T-cell (primary cell): ENCODE measurements around the gene RTP5. TPM values are rescaled to one million over a fixed set of nuclear protein-coding genes. Genes with fewer than 3 reads are reported as not detected.

ENCODE experiments used
- ATAC-seq, 4 experiments: fragments of 200-7000 bp in 3 of 4; fragments of 150-1000 bp in 1 of 4; cut with Tn5 transposase; replicated peaks in 1 of 4; 1 replicate in 3 of 4; 2 replicates in 1 of 4; pipeline ENCODE4 v1.10.0; 2021; ENCODE audit warnings: moderate library complexity in 3 of 4, mild to moderate bottlenecking in 2 of 4, moderate number of reproducible peaks in 1 of 4
- CTCF ChIA-PET, 2 donors: fragments of 300-600 bp; sonication (Branson Sonifier 250); formaldehyde crosslinking; loops; one replicate each; lab custom pipeline; 2022; ENCODE audit warnings: antibody characterized with exemption in 2 of 2; lab: Charles Lee
- POLR2A ChIA-PET, 2 donors: fragments of 300-600 bp; sonication (Branson Sonifier 250); formaldehyde crosslinking; loops; one replicate each; lab custom pipeline; 2022; ENCODE audit warnings: antibody characterized with exemption in 2 of 2; lab: Charles Lee
- DNase-seq, 35 experiments: peaks; one replicate each; pipeline versions ENCODE4 v3.0.0 to v3.0.0-alpha.2; 2013 to 2023
- H3K27ac ChIP-seq: one replicate; pipeline ENCODE4 v1.5.1; 2013; ENCODE audit warnings: low read length
- H3K27me3 ChIP-seq, 2 experiments: replicated peaks in 1 of 2; 1 replicate in 1 of 2; 2 replicates in 1 of 2; pipeline versions ENCODE4 v1.6.1 to v1.7.0; 2013; ENCODE audit warnings: low read length in 1 of 2, mixed read lengths in 1 of 2; ENCODE audit not compliant: control insufficient read depth in 2 of 2, insufficient read depth in 2 of 2; ENCODE audit errors: extremely low read depth in 1 of 2
- H3K36me3 ChIP-seq, 2 donors: 1 replicate in 1 of 2; 2 replicates in 1 of 2; pipeline versions ENCODE4 v1.6.1 to v1.7.0; 2013; ENCODE audit warnings: low read length in 1 of 2; ENCODE audit not compliant: control insufficient read depth in 2 of 2, insufficient read depth in 1 of 2; ENCODE audit errors: extremely low read depth in 1 of 2
- H3K4me1 ChIP-seq, 2 experiments: 1 replicate in 1 of 2; 2 replicates in 1 of 2; pipeline versions ENCODE4 v1.6.1 to v1.7.0; 2013; ENCODE audit warnings: low read length in 2 of 2, mixed read lengths in 1 of 2; ENCODE audit not compliant: insufficient read depth in 2 of 2, control insufficient read depth in 1 of 2; ENCODE audit errors: extremely low read depth in 1 of 2
- H3K4me3 ChIP-seq, 2 donors: 1 replicate in 1 of 2; 2 replicates in 1 of 2; pipeline versions ENCODE4 v1.5.1 to v1.7.0; 2013; ENCODE audit warnings: mild to moderate bottlenecking in 2 of 2, low read length in 1 of 2, moderate library complexity in 1 of 2; ENCODE audit not compliant: control insufficient read depth in 1 of 2; ENCODE audit errors: extremely low read depth in 1 of 2
- H3K9me3 ChIP-seq: 2 replicates; pipeline ENCODE4 v1.7.0; 2013
- H3K27ac Mint-ChIP-seq, 2 donors: one replicate each; pipeline ENCODE4 v1.8.0; 2020 to 2021; ENCODE audit warnings: mild to moderate bottlenecking in 2 of 2, mixed read lengths in 2 of 2
- H3K27me3 Mint-ChIP-seq, 2 donors: one replicate each; pipeline ENCODE4 v1.8.0; 2021 to 2022; ENCODE audit warnings: mixed read lengths in 2 of 2
- H3K36me3 Mint-ChIP-seq: one replicate; pipeline ENCODE4 v1.8.0; 2021; ENCODE audit warnings: mixed read lengths
- H3K4me1 Mint-ChIP-seq, 3 donors: one replicate each; pipeline ENCODE4 v1.8.0; 2020 to 2022; ENCODE audit warnings: mixed read lengths in 3 of 3, mild to moderate bottlenecking in 1 of 3
- H3K4me3 Mint-ChIP-seq, 3 donors: one replicate each; pipeline ENCODE4 v1.8.0; 2020 to 2022; ENCODE audit warnings: mild to moderate bottlenecking in 3 of 3, mixed read lengths in 3 of 3, moderate library complexity in 3 of 3
- H3K9me3 Mint-ChIP-seq, 3 donors: one replicate each; pipeline ENCODE4 v1.8.0; 2020 to 2022; ENCODE audit warnings: mixed read lengths in 3 of 3
- WGBS: methylation state at CpG from one replicate; pipeline ENCODE4 v1.1.5; 2013; ENCODE audit warnings: missing lambda C conversion rate; ENCODE audit not compliant: insufficient coverage; 5-methylcytosine and 5-hydroxymethylcytosine counted together
- total RNA-seq, 35 experiments: library from RNA in 6 of 35; stranded (reverse) in 6 of 35; fragments of 120-200 nt in 1 of 35; gene quantifications; one replicate each; pipeline versions ENCODE4 v1.2.1 to v1.2.4 and lab custom pipeline; 2013 to 2026

RTP5 gene
- total RNA-seq, 5 donors from 2014 or later (not counting 1 experiment from before 2014, with no cell fraction given), result 0.26 to 1.4 (median 1.3) TPM

DNA sequence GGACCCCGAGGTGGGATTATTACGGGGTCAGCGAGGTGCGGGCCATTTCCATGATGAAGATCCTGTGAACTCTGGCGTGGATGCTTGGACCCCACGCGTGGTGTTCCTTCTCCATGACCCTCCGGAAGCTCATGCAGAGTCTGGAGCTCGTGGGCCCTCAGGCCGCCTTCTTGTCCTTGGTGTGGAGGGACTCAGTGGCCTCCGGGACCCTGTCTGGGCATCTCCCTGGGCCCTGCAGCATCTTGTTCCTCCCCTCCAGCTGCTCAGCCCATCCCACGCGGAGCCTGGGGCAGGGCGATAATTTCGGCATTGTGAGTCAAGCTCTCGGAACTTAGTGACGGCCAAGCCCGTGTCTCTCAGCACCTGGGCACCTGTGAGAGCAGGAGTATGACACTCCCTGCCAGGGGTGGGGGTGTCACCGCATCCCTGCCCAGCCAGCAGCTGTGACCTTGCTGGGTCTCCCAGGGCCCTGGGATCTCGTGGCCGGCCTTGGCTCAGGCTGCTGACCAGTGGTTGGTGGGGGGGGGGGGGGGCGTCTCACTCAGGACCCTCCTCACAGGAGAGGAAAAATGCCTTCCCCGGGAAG is 24.6 kb downstream of the RTP5 start:
- Mint-ChIP-seq H3K4me3 (no peak overlapping the region), H3K4me1 (peaks cover 7 to 18% (median 12%) of the 10 kb centered on the region in 3 donors), H3K27ac (no peak overlapping the region), H3K36me3 (peaks cover 10% of the 10 kb centered on the region), H3K27me3 (no peaks in the 10 kb centered on the region), H3K9me3 (peaks cover 0 to 2% (median 0%) of the 10 kb centered on the region in 3 donors)
- CTCF ChIA-PET, result no interaction called here
- H3K27me3 ChIP-seq, result no peaks in the 10 kb centered on the region
- DNase-seq (peak in 1 of 35 experiments; percentile 1), ATAC-seq (no peak)
- H3K36me3 ChIP-seq, result peaks cover 2 to 11% of the 10 kb centered on the region in 2 donors
- H3K4me1 ChIP-seq, result peaks cover 0 to 7% of the 10 kb centered on the region in 2 experiments
- no peak overlapping the region for H3K27ac ChIP-seq
- H3K9me3 ChIP-seq, result no peaks in the 10 kb centered on the region
- POLR2A ChIA-PET, result no interaction called here
- no peak overlapping the region for H3K4me3 ChIP-seq
- 95% methylated on average over 10 of the region's 23 CpGs for WGBS

DNA sequence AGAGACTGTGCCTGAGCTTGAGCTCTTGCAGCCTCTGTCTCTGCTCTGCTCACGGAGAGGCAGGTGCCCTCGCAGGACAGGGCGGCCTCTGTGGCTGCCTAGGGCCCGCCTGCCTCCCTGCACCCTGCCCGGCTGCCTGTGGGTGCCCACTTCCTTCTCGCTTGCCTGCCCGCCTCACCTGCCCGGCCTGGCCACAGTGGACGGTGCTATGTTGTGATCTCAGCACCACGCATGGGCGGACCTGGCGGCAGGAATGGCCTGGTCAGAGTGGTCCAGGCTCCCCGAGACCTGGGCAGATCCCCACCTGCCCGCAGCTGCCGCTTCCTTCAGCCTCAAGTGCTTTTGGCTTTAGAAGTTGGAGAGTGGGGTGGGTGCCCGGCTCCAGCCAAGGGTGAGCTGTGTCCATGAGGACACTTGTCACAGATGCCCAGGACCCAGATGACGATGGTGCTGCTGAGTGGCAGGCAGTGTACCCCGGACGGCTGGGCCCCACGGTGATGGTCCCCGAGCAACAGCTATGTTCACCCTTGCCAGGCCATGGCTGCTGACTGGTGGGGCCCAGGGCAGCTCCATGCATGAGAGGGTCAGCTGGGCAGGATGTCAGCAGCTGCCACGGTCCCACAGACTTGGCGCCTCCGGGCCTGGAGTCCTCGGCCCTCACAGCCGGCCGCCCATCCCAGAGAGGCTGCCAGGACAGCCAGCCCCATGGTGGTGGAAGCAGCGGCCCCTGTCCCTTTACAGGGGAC is 25.3 kb downstream of the RTP5 start:
- ChIA-PET POLR2A (no interaction called here), CTCF (no interaction called here)
- Histone ChIP-seq H3K4me3 (no peak overlapping the region), H3K27me3 (no peaks in the 10 kb centered on the region), H3K27ac (no peak overlapping the region), H3K9me3 (no peaks in the 10 kb centered on the region), H3K4me1 (peaks cover 0 to 7% of the 10 kb centered on the region in 2 experiments), H3K36me3 (peaks cover 0 to 11% of the 10 kb centered on the region in 2 donors)
- DNase-seq, result peak in 2 of 35 experiments; percentile 1 to 23
- Mint-ChIP-seq H3K9me3 (no peaks in the 10 kb centered on the region), H3K4me3 (no peak overlapping the region), H3K4me1 (peaks cover 0 to 15% (median 8%) of the 10 kb centered on the region in 3 donors), H3K36me3 (peaks cover 9% of the 10 kb centered on the region), H3K27ac (no peak overlapping the region), H3K27me3 (no peaks in the 10 kb centered on the region)
- ATAC-seq, result no peak
- WGBS, result 90% methylated on average over 28 of the region's 28 CpGs

DNA sequence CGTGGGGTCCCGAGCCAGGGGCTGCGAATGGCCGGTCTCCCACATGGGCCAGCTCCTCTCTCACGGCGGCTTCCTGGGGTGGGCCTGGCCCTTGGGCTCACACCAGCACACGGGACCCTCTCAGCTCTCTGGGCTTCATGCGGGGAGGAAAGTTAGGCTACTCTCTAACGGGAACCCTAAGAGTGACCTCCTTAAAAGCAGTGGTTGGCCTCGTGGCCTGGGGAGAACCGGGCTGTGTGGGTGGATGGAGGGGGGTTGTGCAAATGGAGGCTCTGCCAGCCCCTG is 25.8 kb downstream of the RTP5 start:
- 87% methylated on average over 9 of the region's 11 CpGs for WGBS
- POLR2A ChIA-PET, result no interaction called here
- peaks cover 0 to 7% of the 10 kb centered on the region in 2 experiments for H3K4me1 ChIP-seq
- CTCF ChIA-PET, result no interaction called here
- no peak overlapping the region for H3K27ac ChIP-seq
- no peak for DNase-seq
- no peak for ATAC-seq
- H3K9me3 ChIP-seq, result no peaks in the 10 kb centered on the region
- no peaks in the 10 kb centered on the region for H3K9me3 Mint-ChIP-seq
- no peaks in the 10 kb centered on the region for H3K27me3 Mint-ChIP-seq
- H3K27me3 ChIP-seq, result no peaks in the 10 kb centered on the region
- no peak overlapping the region for H3K27ac Mint-ChIP-seq
- H3K4me1 Mint-ChIP-seq, result peaks cover 0 to 13% (median 8%) of the 10 kb centered on the region in 3 donors
- no peak overlapping the region for H3K4me3 Mint-ChIP-seq
- H3K36me3 ChIP-seq, result peaks cover 0 to 10% of the 10 kb centered on the region in 2 donors
- no peak overlapping the region for H3K4me3 ChIP-seq
- H3K36me3 Mint-ChIP-seq, result peaks cover 7% of the 10 kb centered on the region

DNA sequence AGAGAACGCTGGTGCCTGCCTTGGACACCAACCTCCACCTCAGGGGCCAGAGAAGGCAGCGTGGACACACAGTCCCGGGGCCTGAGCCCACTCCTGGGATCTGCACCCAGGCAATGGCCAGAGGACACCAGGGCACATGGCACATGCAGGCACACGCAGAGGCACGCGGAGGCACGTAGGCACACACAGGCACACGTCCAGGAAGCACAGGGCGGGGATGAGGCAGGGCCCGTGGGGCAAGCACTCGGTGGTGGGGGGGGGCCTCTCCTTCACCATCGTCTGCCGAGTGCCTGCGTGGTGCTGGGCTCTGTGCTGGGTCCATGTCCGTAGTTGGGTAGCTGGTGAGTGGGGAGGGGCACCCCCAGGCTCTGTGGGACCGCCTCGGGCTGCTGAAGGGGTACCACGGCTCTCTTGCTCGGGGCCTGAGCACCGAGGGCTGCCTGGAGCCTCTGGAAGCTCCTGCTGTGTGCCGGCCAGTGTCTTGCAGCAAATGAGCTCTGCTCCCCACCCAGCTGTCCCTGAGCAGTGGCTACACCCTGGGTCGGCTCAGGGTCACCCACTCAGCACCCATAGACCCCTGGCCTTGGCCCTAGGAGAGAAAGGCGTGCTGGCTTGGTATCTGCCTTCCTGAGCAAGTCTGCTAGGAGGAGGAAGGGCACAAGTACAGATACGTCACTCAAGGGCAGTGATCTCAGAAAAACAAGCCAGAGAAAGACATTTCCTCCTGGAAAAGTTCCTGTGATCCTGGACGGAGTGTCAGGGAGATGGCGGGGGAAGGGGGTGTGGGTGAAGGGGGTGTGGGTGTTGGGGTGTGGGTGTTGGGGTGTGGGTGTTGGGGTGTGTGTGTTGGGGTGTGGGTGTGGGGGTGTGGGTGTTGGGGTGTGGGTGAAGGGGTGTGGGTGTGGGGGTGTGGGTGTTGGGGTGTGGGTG is 26.4 kb downstream of the RTP5 start:
- no peak for ATAC-seq
- Mint-ChIP-seq H3K4me1 (peaks cover 0 to 13% (median 8%) of the 10 kb centered on the region in 3 donors), H3K36me3 (peaks cover 7% of the 10 kb centered on the region), H3K9me3 (no peaks in the 10 kb centered on the region), H3K27me3 (no peaks in the 10 kb centered on the region), H3K4me3 (no peak overlapping the region), H3K27ac (peak overlapping the region in 1 of 2 donors; percentile 75)
- peak in 6 of 35 experiments; percentile 1 to 56 (median 19) for DNase-seq
- H3K27ac ChIP-seq, result no peak overlapping the region
- no peak overlapping the region for H3K4me3 ChIP-seq
- POLR2A ChIA-PET, result no interaction called here
- peaks cover 0 to 7% of the 10 kb centered on the region in 2 experiments for H3K4me1 ChIP-seq
- WGBS, result 89% methylated on average over 16 of the region's 26 CpGs
- H3K9me3 ChIP-seq, result no peaks in the 10 kb centered on the region
- peaks cover 0 to 5% of the 10 kb centered on the region in 2 donors for H3K36me3 ChIP-seq
- peaks cover 0 to 1% of the 10 kb centered on the region in 2 experiments for H3K27me3 ChIP-seq
- CTCF ChIA-PET, result no interaction called here

DNA sequence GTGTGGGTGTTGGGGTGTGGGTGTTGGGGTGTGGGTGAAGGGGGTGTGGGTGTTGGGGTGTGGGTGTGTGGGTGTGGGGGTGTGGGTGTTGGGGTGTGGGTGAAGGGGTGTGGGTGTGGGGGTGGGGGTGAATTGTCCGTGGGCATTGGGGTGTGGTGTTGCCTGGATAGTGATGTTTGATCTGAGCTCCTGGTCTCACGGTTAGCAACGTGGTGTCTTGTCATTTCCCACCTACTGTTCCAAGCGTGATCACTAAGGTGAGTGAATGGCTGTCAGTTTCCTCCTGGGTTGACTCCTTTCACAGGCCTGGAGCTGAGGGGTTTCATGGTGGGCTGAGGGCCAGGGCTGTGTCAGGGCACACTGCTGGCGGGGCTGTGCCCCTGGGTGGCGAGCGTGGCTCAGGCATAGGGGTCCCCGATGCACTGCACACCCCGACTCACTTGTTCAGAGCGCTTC is 27.2 kb downstream of the RTP5 start:
- DNase-seq (peak in 2 of 35 experiments; percentile 7 to 12), ATAC-seq (no peak)
- no peaks in the 10 kb centered on the region for H3K27me3 Mint-ChIP-seq
- no peaks in the 10 kb centered on the region for H3K36me3 ChIP-seq
- H3K4me1 Mint-ChIP-seq, result peaks cover 6 to 13% (median 8%) of the 10 kb centered on the region in 3 donors
- no peaks in the 10 kb centered on the region for H3K9me3 ChIP-seq
- no peaks in the 10 kb centered on the region for H3K9me3 Mint-ChIP-seq
- no peak overlapping the region for H3K27ac ChIP-seq
- no peak overlapping the region for H3K4me3 Mint-ChIP-seq
- peaks cover 13% of the 10 kb centered on the region for H3K36me3 Mint-ChIP-seq
- ChIA-PET POLR2A (interaction anchor here in 1 of 2 donors (0.7 kb wide), 1 partner anchor 251 kb away, joined by 3 read pairs; no protein-coding TSS in a partner anchor), CTCF (no interaction called here)
- peaks cover 0 to 6% of the 10 kb centered on the region in 2 experiments for H3K27me3 ChIP-seq
- WGBS, result 94% methylated on average over 4 of the region's 10 CpGs
- peaks cover 0 to 14% of the 10 kb centered on the region in 2 experiments for H3K4me1 ChIP-seq
- no peak overlapping the region for H3K27ac Mint-ChIP-seq
- H3K4me3 ChIP-seq, result no peak overlapping the region
